Retina (tissue), 1 donor: ENCODE results near the gene GBF1.
"Not testable (repeated sequence)": the region's sequence is repeated elsewhere in the genome, so short reads cannot be mapped to it uniquely, and the experiment has no call there.

ENCODE experiments used
- DNase-seq: peaks from one replicate; pipeline ENCODE4 v3.0.0-alpha.2; 2016

The GBF1 gene

GRCh38 chr10:102245082-102245931 lies at the start of gene GBF1:
Gene GBF1, plus strand, starts transcription at chr10:102245532. Its CDS starts 13,407 bp downstream, at chr10:102258939.
- DNase-seq, result peak; percentile 98

- DNase-seq, result no peak
Measured at GRCh38 chr10:102196893-102197292, 48.4 kb upstream of the GBF1 start.

- DNase-seq, result no peak
Measured at GRCh38 chr10:102198027-102198426, 47.3 kb upstream of the GBF1 start.

DNA sequence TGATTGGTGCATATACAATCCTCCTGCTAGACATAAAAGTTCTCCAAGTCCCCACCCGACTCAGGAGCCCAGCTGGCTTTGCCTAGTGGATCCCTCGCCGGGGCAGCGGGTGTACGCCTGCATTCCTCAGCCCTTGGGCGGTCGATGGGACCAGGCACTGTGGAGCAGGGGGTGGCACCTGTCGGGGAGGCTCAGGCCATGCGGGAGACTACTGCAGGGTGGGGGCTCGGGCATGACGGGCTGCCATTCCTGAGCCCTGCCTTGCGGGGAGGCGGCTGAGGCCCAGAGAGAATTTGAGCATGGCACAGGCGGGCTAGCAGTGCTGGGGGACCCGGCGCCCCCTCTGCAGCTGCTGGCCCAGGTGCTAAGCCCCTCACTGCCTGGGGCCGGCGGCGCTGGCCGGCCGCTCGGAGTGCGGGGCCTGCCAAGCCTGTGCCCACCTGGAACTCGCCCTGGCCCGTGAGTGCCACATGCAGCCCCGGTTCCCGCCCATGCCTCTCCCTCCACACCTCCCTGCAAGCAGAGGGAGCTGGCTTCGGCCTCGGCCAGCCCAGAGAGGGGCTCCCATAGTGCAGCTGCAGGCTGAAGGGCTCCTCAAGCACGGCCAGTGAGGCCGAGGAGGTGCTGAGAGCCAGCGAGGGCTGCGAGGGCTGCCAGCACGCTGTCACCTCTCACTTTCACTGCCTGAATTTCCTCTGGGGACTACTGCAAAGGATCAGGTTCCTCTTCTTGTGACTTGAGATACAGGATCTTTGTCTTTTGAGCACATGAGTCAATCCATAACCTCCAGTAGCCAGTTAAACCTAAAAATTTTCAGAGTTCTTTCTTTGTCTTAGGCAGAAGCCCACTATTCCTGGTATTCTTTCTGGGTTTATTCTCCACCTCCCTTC lies 44.3 kb upstream of the GBF1 start:
- no peak for DNase-seq

DNA sequence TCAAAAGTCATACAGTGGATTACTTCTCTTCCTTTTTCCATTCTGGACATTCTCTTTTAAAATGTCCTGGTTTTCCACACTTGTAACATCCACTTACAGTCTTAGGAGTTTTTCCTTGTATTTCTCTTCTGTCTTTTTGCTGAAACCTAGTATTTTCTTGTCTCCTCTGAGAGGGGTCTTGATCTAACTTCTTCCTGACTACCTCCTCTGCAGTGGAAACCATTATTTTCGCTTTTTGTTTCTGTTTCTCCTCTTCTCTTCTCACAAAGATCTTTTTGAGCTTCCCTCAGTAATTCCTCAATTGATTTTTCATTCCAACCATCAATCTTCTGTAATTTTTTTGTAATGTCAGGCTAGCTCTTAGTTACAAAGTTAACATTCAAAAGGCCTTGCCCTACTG lies 42.9 kb upstream of the GBF1 start:
- no peak for DNase-seq

DNA sequence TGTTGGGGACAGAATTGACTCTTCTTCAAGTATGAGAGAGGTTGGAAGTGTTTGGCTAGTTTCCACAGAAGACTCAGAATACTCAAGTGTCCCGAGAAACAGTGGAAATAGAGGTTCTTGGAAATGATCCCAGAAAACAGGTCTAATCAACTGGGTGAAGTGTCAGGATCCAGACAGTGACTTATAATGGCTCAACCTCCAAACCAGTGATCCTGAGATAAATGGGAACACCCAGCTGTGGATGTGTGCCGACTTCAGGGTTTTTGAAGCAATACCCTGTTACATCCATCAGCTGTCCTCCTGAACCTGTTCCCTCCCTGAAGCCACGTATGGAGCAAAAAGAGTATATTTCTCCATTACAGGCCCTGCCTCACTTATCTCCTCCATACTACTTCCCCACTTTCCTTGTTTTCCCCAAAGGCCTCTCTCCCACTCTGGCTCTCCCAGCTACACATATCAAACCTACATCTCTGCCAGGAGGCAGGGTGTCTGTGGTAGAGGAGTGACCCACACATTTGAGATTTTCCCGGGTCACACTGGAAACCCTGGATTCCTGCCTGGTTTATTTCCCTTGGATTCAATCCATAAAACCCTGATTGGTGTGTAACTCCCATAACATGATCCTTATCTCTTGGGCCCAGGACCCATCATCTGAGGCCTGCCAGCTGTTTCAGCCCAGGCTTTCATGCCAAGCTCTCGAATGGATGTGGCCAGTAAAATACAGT lies 36.9 kb upstream of the GBF1 start:
- DNase-seq, result no peak

DNA sequence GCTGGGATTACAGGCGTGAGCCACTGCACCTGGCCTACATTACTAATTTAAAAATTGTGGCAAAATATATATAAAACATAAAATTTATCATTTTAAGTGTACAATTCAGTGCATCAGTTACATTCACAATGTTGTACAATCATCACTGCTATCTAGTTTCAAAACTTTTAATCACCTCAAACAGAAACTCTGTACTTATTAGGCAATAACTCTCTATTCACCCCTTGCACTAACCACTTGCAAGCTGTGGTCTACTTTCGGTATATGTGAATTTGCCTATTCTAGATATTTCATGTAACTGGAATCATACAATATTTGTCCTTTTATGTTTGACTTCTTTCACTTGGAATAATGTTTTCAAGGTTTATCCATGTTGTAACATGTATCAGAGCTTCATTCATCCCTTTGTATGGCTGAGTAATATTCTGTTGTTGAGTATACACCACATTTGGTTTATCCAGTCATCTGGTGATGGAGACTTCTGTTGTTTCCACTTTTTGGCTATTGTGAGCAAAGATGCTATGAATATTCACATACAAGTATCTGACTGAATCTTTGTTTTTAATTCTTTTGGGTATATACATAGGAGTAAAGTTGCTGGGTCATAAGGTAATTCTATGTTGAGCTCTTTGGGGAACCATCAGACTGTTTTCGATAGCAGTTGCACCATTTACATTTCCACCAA lies 33.6 kb upstream of the GBF1 start:
- no peak for DNase-seq

GRCh38 chr10:102213599-102213998 lies 31.7 kb upstream of the GBF1 start:
- not testable (repeated sequence) for DNase-seq

DNA sequence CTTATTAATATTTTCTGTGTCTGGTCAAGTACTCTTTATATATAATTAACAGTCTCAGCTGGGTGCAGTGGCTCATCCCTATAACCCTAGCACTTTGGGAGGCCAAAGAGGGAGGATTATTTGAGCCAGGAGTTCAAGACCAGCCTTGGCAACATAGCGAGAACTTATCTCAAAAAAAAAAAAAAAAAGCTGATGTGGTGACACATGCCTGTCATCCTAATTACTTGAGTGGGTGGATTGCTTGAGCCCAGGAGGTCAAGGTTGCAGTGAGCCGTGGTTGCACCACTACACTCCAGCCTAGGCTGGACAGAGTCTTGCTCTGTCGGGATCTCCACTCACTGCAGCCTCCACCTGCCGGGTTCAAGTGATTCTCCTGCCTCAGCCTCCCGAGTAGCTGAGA lies 26.0 kb upstream of the GBF1 start:
- DNase-seq, result no peak

DNA sequence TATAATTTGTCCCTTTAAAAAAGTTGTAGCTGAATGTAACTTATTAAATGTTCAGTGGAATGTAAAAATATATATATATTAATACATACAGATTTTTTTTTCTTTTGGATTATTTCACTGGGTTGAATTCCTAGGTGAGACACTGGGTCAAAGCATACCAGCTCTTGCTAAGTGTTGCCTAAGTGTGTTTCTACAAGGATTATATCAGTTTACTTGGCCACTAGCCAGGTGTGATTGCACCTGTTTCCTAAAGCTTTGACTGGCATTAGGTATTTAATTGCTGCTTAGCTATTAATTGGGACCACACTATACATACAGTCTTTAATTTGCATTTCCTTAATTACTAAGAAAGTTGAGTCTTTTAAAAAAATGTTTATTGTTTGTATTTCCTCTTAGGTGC lies 24.7 kb upstream of the GBF1 start:
- no peak for DNase-seq

GRCh38 chr10:102222797-102223196 lies 22.5 kb upstream of the GBF1 start:
- DNase-seq, result no peak

GRCh38 chr10:102225646-102226541 lies 19.4 kb upstream of the GBF1 start, which contains the start of gene ELOVL3:
Gene ELOVL3, plus strand, starts transcription at chr10:102226299. Its CDS starts 250 bp downstream, at chr10:102226549.
- peak; percentile 93 for DNase-seq

DNA sequence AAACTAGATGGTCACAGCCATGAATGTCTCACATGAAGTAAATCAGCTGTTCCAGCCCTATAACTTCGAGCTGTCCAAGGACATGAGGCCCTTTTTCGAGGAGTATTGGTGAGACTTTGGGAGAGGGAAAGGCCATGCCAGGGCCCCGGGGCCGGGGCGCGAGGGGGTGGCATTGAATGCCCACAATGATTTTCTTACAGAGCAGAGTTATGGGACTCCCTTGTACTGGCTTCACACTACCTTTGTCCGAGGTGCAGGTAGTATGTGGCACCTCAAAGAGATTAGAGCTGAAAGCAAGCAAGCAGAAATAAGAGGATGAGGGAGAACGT lies 18.8 kb upstream of the GBF1 start:
- DNase-seq, result no peak

- no peak for DNase-seq
Measured at GRCh38 chr10:102227050-102227449, 18.3 kb upstream of the GBF1 start.

GRCh38 chr10:102229810-102230263 lies 15.5 kb upstream of the GBF1 start:
- peak; percentile 89 for DNase-seq

DNA sequence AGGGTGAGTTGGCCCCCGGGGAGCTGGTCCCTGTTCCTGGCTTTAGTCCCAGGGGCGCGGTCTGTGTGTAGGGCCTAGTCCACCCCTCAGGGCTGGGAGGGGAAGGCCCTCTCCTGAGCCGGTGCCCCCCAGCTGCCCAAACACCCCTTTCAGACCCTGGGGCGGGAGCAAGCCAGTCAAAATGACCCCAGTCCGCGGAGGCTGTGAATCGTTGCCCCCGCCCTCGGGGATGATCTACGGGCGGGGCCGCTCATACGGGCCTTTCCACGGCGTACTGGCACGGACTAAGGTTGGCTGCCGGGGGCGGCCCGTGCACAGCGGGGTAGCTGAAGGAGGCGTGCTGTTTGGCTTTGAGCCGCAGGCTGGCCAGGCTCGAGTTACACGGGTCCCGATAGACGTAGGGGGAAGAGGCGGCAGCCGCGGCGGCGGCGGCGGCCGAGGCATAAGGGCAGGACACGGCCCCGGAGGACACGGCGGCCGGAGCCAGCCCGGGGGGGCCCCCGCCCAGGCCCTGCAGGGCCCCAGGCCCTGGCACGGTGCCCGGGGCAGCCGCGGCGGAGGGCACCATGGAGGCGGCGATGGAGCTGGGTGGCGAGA lies 15.0 kb upstream of the GBF1 start:
- no peak for DNase-seq

- DNase-seq, result peak; percentile 74
Measured at GRCh38 chr10:102230861-102231356, 14.4 kb upstream of the GBF1 start.

DNA sequence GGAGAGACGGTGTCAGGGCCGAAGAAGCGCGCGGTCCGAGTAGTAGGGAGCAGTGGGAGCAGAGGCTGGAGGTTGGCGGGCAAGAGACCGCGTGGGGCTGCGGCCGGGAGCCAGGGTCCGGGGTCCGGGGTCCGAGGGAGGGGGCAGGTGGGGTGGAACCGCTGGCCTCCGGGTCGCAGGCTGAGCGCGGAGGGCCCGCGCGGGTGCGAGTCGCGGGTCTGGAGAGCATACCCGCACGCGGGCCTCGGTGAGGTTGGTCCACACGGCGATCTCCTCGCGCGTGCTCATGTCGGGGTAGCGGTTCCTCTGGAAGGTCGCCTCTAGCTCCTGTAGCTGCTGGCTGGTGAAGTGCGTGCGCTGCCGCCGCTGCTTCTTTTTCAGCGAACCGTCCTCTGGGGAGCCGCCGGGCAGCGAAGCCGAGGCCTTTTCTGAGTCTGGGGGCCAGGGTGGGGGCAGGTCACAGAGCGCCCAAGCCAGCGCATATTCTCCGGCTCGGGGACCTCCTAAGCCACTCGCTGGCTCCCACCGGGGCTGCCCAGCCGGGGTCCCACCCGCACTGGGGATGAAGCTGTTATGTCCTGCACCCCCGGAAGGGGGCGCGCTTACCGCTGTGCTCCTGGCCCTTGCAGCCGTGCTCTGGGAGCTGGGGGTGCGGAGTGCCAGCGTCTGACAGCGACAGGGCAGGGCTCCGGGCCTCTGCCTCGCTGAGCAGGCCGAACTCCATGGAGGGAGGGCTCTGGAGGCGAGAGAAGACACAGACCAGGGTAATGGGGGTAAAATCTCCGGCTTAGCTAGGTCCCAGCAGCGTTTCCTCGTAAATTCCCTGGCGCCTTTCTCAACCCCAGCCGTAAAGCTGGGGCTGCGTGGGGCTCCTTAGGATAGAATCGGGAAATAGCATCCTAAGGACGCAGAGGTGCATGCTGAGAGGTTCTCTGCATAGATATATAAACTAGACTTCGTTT lies 13.7 kb upstream of the GBF1 start:
- DNase-seq, result peak; percentile 64

- no peak for DNase-seq
Measured at GRCh38 chr10:102233997-102234396, 11.3 kb upstream of the GBF1 start.
